DMS153 treated with DMSO at 0.1 percent for 48 hours (cell line): ENCODE measurements around the gene LAMC1.

Experiments used
- DNase-seq: peaks from one replicate; lab custom pipeline; 2025; ENCODE audit not compliant: unreplicated experiment; lab: John Stamatoyannopoulos, UW

LAMC1 gene

GRCh38 chr1:183077097-183077496 lies 53.9 kb downstream of the LAMC1 start:
- no peak for DNase-seq

- no peak for DNase-seq
These were observed 56.6 kb downstream of the LAMC1 start for GRCh38 chr1:183079712-183080388.

- DNase-seq, result no peak
These were observed 57.2 kb downstream of the LAMC1 start for GRCh38 chr1:183080406-183080805.

GRCh38 chr1:183081402-183082120 lies 58.3 kb downstream of the LAMC1 start:
- no peak for DNase-seq

GRCh38 chr1:183082650-183083049 lies 59.4 kb downstream of the LAMC1 start:
- DNase-seq, result no peak

- no peak for DNase-seq
These were observed 63.8 kb downstream of the LAMC1 start for GRCh38 chr1:183087001-183087400.

GRCh38 chr1:183089025-183089639 lies 65.9 kb downstream of the LAMC1 start:
- peak; percentile 59 for DNase-seq

GRCh38 chr1:183090391-183091006 lies 67.3 kb downstream of the LAMC1 start:
- no peak for DNase-seq

GRCh38 chr1:183091181-183091580 lies 68.0 kb downstream of the LAMC1 start:
- no peak for DNase-seq

- no peak for DNase-seq
These were observed 69.1 kb downstream of the LAMC1 start for GRCh38 chr1:183092350-183092749.

GRCh38 chr1:183093066-183093668 lies 69.9 kb downstream of the LAMC1 start:
- no peak for DNase-seq

- DNase-seq, result no peak
These were observed 70.6 kb downstream of the LAMC1 start for GRCh38 chr1:183093786-183094298.

- DNase-seq, result no peak
These were observed 71.1 kb downstream of the LAMC1 start for GRCh38 chr1:183094351-183094750.

GRCh38 chr1:183096351-183096750 lies 73.1 kb downstream of the LAMC1 start:
- no peak for DNase-seq

GRCh38 chr1:183096894-183097293 lies 73.7 kb downstream of the LAMC1 start:
- DNase-seq, result no peak

- DNase-seq, result no peak
These were observed 74.3 kb downstream of the LAMC1 start for GRCh38 chr1:183097438-183098051.

GRCh38 chr1:183098317-183098716 lies 75.1 kb downstream of the LAMC1 start:
- no peak for DNase-seq

GRCh38 chr1:183100361-183100974 lies 77.2 kb downstream of the LAMC1 start:
- no peak for DNase-seq

- no peak for DNase-seq
These were observed 77.9 kb downstream of the LAMC1 start for GRCh38 chr1:183101081-183101480.

GRCh38 chr1:183101841-183102276 lies 78.6 kb downstream of the LAMC1 start:
- no peak for DNase-seq
